Measurements from ENCODE around the gene RAD51C. TPM values are rescaled to one million over a fixed set of nuclear protein-coding genes. Genes with fewer than 3 reads are reported as not detected.
"Not testable (repeated sequence)": the region's sequence is repeated elsewhere in the genome, so short reads cannot be mapped to it uniquely, and the experiment has no call there.

RAD51C gene
- total RNA-seq, 1 donor from 2014 or later: 33.6 TPM

- DNase-seq (ENCODE audit: low read depth): no peak
Measured at GRCh38 chr17:58684003-58684402, 8.4 kb upstream of the RAD51C start.

- DNase-seq (ENCODE audit: low read depth): not testable (repeated sequence)
Measured at GRCh38 chr17:58684462-58684861, 7.9 kb upstream of the RAD51C start.

GRCh38 chr17:58686980-58687379 lies 5.4 kb upstream of the RAD51C start:
- DNase-seq (ENCODE audit: low read depth): no peak

GRCh38 chr17:58688521-58688920 lies 3.9 kb upstream of the RAD51C start:
- DNase-seq (ENCODE audit: low read depth): no peak

- not testable (repeated sequence) for DNase-seq (ENCODE audit: low read depth)
Measured at GRCh38 chr17:58690033-58690432, 2.4 kb upstream of the RAD51C start.

- DNase-seq (ENCODE audit: low read depth): no peak
Measured at GRCh38 chr17:58691701-58692238, 632 bp upstream of the RAD51C start, which contains the start of gene TEX14. TEX14 (minus strand) TSS chr17:58692045; CDS start chr17:58652001, 40,044 bp downstream.

- no peak for DNase-seq (ENCODE audit: low read depth)
Measured at GRCh38 chr17:58693208-58693607, 806 bp downstream of the RAD51C start.

- no peak for DNase-seq (ENCODE audit: low read depth)
Measured at GRCh38 chr17:58693751-58694150, 1.3 kb downstream of the RAD51C start.

GRCh38 chr17:58694302-58694701 lies 1.9 kb downstream of the RAD51C start:
- DNase-seq (ENCODE audit: low read depth): peak; percentile 34

- DNase-seq (ENCODE audit: low read depth): no peak
Measured at GRCh38 chr17:58694826-58695225, 2.4 kb downstream of the RAD51C start.

- no peak for DNase-seq (ENCODE audit: low read depth)
Measured at GRCh38 chr17:58699771-58700170, 7.4 kb downstream of the RAD51C start.

- DNase-seq (ENCODE audit: low read depth): no peak
Measured at GRCh38 chr17:58702045-58702476, 9.7 kb downstream of the RAD51C start.

- no peak for DNase-seq (ENCODE audit: low read depth)
Measured at GRCh38 chr17:58702708-58703107, 10.3 kb downstream of the RAD51C start.

- peak; percentile 38 for DNase-seq (ENCODE audit: low read depth)
Measured at GRCh38 chr17:58703137-58703915, 10.9 kb downstream of the RAD51C start.

GRCh38 chr17:58703916-58704286 lies 11.5 kb downstream of the RAD51C start:
- DNase-seq (ENCODE audit: low read depth): no peak

GRCh38 chr17:58706351-58707140 lies 14.1 kb downstream of the RAD51C start:
- no peak for DNase-seq (ENCODE audit: low read depth)

- peak; percentile 61 for DNase-seq (ENCODE audit: low read depth)
Measured at GRCh38 chr17:58710948-58711552, 18.6 kb downstream of the RAD51C start.

- no peak for DNase-seq (ENCODE audit: low read depth)
Measured at GRCh38 chr17:58722274-58722673, 29.9 kb downstream of the RAD51C start.

- no peak for DNase-seq (ENCODE audit: low read depth)
Measured at GRCh38 chr17:58722696-58723095, 30.3 kb downstream of the RAD51C start.

GRCh38 chr17:58728798-58729197 lies 36.4 kb downstream of the RAD51C start:
- no peak for DNase-seq (ENCODE audit: low read depth)

- no peak for DNase-seq (ENCODE audit: low read depth)
Measured at GRCh38 chr17:58730937-58731336, 38.5 kb downstream of the RAD51C start.

GRCh38 chr17:58734040-58734439 lies 41.6 kb downstream of the RAD51C start:
- DNase-seq (ENCODE audit: low read depth): no peak
